ENCODE measurements around the gene SAPCD2.

- no peak for TF ChIP-seq CTCF (IDR thresholded peaks at IDR 0.05 in 8 of 11, conservative IDR thresholded peaks at IDR 0.05 in 3 of 11)
- no peak for TF ChIP-seq POLR2A (IDR thresholded peaks at IDR 0.05)
Observed at GRCh38 chr9:137034039-137034708, 36.2 kb downstream of the SAPCD2 start.

All from spleen (tissue), 7 donors.